Endothelial cell of umbilical vein (primary cell): ENCODE measurements around the gene ZBTB20. TPM values are rescaled to one million over a fixed set of nuclear protein-coding genes. Genes with fewer than 3 reads are reported as not detected.

Experiments used
- BruUV-seq: library from RNA; stranded (reverse); fragments of 400-500 nt; replicated peaks from 2 replicates; lab custom pipeline; 2021; lab: Mats Ljungman, UMichigan
- CTCF ChIA-PET: fragments of 300-600, 350-600 bp; sonication (Branson Sonifier 250); formaldehyde crosslinking; loops from one replicate; lab custom pipeline; 2021; ENCODE audit warnings: antibody characterized with exemption, inconsistent platforms; lab: Charles Lee
- POLR2A ChIA-PET: fragments of 300-600, 350-600 bp; sonication (Branson Sonifier 250); formaldehyde crosslinking; loops from one replicate; lab custom pipeline; 2021; ENCODE audit warnings: antibody characterized with exemption, inconsistent platforms; lab: Charles Lee
- DNase-seq: peaks from one replicate; pipeline ENCODE4 v3.0.0-alpha.2; 2011; ENCODE audit warnings: low read depth, low spot score
- FAIRE-seq: peaks from 2 replicates; lab custom pipeline; 2011; peaks lifted over from hg19 to GRCh38; lab: Jason Lieb, UNC
- H2AFZ ChIP-seq: 2 replicates; pipeline ENCODE4 v1.6.0; 2012; ENCODE audit warnings: low read depth, low read length, control low read depth, inconsistent platforms
- H3K27ac ChIP-seq: 2 replicates; pipeline ENCODE4 v1.5.1; 2011; ENCODE audit warnings: low read depth, mild to moderate bottlenecking, control low read depth, low read length, moderate library complexity; ENCODE audit not compliant: insufficient read depth
- H3K27me3 ChIP-seq, 2 experiments: 2 replicates each; pipeline versions ENCODE4 v1.6.0 to v1.6.1; 2011; ENCODE audit warnings: low read length in 2 of 2, mixed read lengths in 1 of 2; ENCODE audit not compliant: control insufficient read depth in 2 of 2, insufficient read depth in 2 of 2
- H3K36me3 ChIP-seq, 2 experiments: 2 replicates in 1 of 2; 3 replicates in 1 of 2; pipeline ENCODE4 v1.5.1; 2011; ENCODE audit warnings: low read length in 2 of 2, mild to moderate bottlenecking in 1 of 2, moderate library complexity in 1 of 2; ENCODE audit not compliant: control insufficient read depth in 2 of 2, insufficient read depth in 2 of 2; ENCODE audit errors: extremely low read depth in 1 of 2
- H3K4me1 ChIP-seq: 3 replicates; pipeline ENCODE4 v1.5.1; 2011; ENCODE audit warnings: mild to moderate bottlenecking, low read length; ENCODE audit not compliant: control insufficient read depth, insufficient read depth; ENCODE audit errors: extremely low read depth
- H3K4me2 ChIP-seq: 2 replicates; pipeline ENCODE4 v1.6.1; 2011; ENCODE audit warnings: low read length, control low read depth, mixed read lengths; ENCODE audit not compliant: insufficient read depth
- H3K4me3 ChIP-seq, 3 experiments: fragments of 200-600 bp in 1 of 3; sonication (generic), shearing (Covaris generic) in 1 of 3; replicated peaks in 1 of 3; 2 replicates each; pipeline ENCODE4 v1.5.1; 2011 to 2016; ENCODE audit warnings: control low read depth in 3 of 3, low read length in 3 of 3, mild to moderate bottlenecking in 2 of 3, inconsistent platforms in 1 of 3, low read depth in 1 of 3, moderate library complexity in 1 of 3; ENCODE audit not compliant: insufficient read depth in 1 of 3
- H3K79me2 ChIP-seq: 2 replicates; pipeline ENCODE4 v1.6.0; 2012; ENCODE audit warnings: low read length, inconsistent platforms; ENCODE audit not compliant: control insufficient read depth, insufficient read depth
- H3K9ac ChIP-seq: replicated peaks from 2 replicates; pipeline ENCODE3; 2011; ENCODE audit warnings: low read length, control low read depth; ENCODE audit not compliant: insufficient read depth; ENCODE audit errors: extremely low read depth
- H3K9me1 ChIP-seq: replicated peaks from 3 replicates; pipeline ENCODE4 v1.6.0; 2011; ENCODE audit warnings: mild to moderate bottlenecking, low read length; ENCODE audit not compliant: control insufficient read depth, insufficient read depth; ENCODE audit errors: extremely low read depth
- H3K9me3 ChIP-seq: replicated peaks from 2 replicates; pipeline ENCODE4 v1.5.1; 2012; ENCODE audit warnings: low read length, inconsistent platforms; ENCODE audit not compliant: control insufficient read depth, insufficient read depth
- H4K20me1 ChIP-seq: replicated peaks from 2 replicates; pipeline ENCODE3; 2011; ENCODE audit warnings: mild to moderate bottlenecking, low read length; ENCODE audit not compliant: control insufficient read depth, insufficient read depth; ENCODE audit errors: extremely low read depth
- MYC ChIP-seq: IDR thresholded peaks from one replicate; pipeline ENCODE4 v1.6.1; 2011; ENCODE audit warnings: mild to moderate bottlenecking, low read depth, low read length
- dilution Hi-C: fragments of 300-500 bp; cut with MboI; formaldehyde crosslinking; loops from one replicate; pipeline ENCODE4 v1.15.0; 2019; ENCODE audit warnings: low sequenced_read_pairs; ENCODE audit not compliant: extremely low pct_ligation_motif_present
- intact Hi-C: fragments of 100-400 bp; cut with micrococcal nuclease; formaldehyde crosslinking; loops from one replicate; pipeline ENCODE4 v1.10.0; 2022
- polyA plus RNA-seq, 4 experiments: library from polyadenylated mRNA; depleted of rRNA in 3 of 4; stranded (reverse) in 3 of 4; unstranded in 1 of 4; fragments of >200 nt; gene quantifications; 2 replicates each; pipeline versions ENCODE4 v1.2.1 to v1.2.3, GENCODE V29; 2011 to 2012; ENCODE audit warnings: missing spikeins in 1 of 4
- total RNA-seq: library from RNA; stranded (reverse); gene quantifications from 2 replicates; pipeline ENCODE4 v1.2.3, GENCODE V29; 2021
- TF ChIP-seq, protein P1 (sequence below), 2 donors: IDR thresholded peaks; 1 replicate in 1 of 2; 2 replicates in 1 of 2; pipeline ENCODE4 v1.5.1; 2011; ENCODE audit warnings: low read length in 2 of 2, mild to moderate bottlenecking in 2 of 2, moderate library complexity in 2 of 2, control low read depth in 1 of 2, inconsistent platforms in 1 of 2, low read depth in 1 of 2; ENCODE audit not compliant: insufficient read depth in 1 of 2; ENCODE audit errors: extremely low read depth in 1 of 2

The ZBTB20 gene
- total and polyA plus RNA-seq, 2 donors (not counting 3 experiments of a cell fraction or from before 2014, with no cell fraction given), result 2.1 to 20.5 TPM

GRCh38 chr3:114293838-114294535 lies 853.1 kb downstream of the ZBTB20 start, which contains the start of gene TIGIT:
TIGIT (plus strand) TSS chr3:114294028; CDS start chr3:114294062, 34 bp downstream.
- H3K9me1 ChIP-seq, result no peaks in the 10 kb centered on the region
- ChIA-PET CTCF (interaction anchor here (0.6 to 5.2 kb wide), 5 partner anchors 49 to 453 kb away, joined by 3 to 24 read pairs (median 3); no protein-coding TSS in a partner anchor), POLR2A (no interaction called here)
- DNase-seq, result no peak
- H3K9ac ChIP-seq, result no peak within 1 kb of the TSS
- no peaks in the 10 kb centered on the region for H3K9me3 ChIP-seq
- H3K4me3 ChIP-seq, result no peak within 1 kb of the TSS
- no peak within 1 kb of the TSS for H2AFZ ChIP-seq
- intact Hi-C loops (loop anchor here (10.0 kb wide), 1 partner anchor 449 kb away; no protein-coding TSS in a partner anchor), dilution Hi-C loops (no loop called here)
- TF ChIP-seq MYC, result no peak
- TF ChIP-seq, protein P1, sequence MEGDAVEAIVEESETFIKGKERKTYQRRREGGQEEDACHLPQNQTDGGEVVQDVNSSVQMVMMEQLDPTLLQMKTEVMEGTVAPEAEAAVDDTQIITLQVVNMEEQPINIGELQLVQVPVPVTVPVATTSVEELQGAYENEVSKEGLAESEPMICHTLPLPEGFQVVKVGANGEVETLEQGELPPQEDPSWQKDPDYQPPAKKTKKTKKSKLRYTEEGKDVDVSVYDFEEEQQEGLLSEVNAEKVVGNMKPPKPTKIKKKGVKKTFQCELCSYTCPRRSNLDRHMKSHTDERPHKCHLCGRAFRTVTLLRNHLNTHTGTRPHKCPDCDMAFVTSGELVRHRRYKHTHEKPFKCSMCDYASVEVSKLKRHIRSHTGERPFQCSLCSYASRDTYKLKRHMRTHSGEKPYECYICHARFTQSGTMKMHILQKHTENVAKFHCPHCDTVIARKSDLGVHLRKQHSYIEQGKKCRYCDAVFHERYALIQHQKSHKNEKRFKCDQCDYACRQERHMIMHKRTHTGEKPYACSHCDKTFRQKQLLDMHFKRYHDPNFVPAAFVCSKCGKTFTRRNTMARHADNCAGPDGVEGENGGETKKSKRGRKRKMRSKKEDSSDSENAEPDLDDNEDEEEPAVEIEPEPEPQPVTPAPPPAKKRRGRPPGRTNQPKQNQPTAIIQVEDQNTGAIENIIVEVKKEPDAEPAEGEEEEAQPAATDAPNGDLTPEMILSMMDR (IDR thresholded peaks at IDR 0.05; ENCODE audit: extremely low read depth in 1 of 2, insufficient read depth in 1 of 2, low read depth in 1 of 2, low read length in 2 of 2), result no peak
- H3K4me1 ChIP-seq, result no peaks in the 10 kb centered on the region
- no peak within 1 kb of the TSS for H3K27ac ChIP-seq
- peaks cover 2 to 4% of the 10 kb centered on the region in 2 experiments for H3K27me3 ChIP-seq
- no peaks in the 10 kb centered on the region for H3K36me3 ChIP-seq
- no TSS peak for BruUV-seq
- no peak within 1 kb of the TSS for H3K4me2 ChIP-seq
- FAIRE-seq, result no peak
- H4K20me1 ChIP-seq, result no peaks in the 10 kb centered on the region
- no peaks in the 10 kb centered on the region for H3K79me2 ChIP-seq
